ENCODE measurements around the gene EPHB2. TPM values are rescaled to one million over a fixed set of nuclear protein-coding genes. Genes with fewer than 3 reads are reported as not detected.
"Not testable (repeated sequence)": the region's sequence is repeated elsewhere in the genome, so short reads cannot be mapped to it uniquely, and the experiment has no call there.

The EPHB2 gene
- polyA plus RNA-seq, 4 donors, result 1.1 to 52.5 (median 15.8) TPM

GRCh38 chr1:22925111-22925510, 214.5 kb downstream of the EPHB2 start:
- H3K27me3 ChIP-seq (ENCODE audit: control insufficient read depth in 3 of 3, insufficient read depth in 3 of 3, low read length in 3 of 3), result peaks cover 0 to 12% (median 0%) of the 10 kb centered on the region in 3 donors
- no peak for DNase-seq
- H3K9me3 ChIP-seq (ENCODE audit: control insufficient read depth in 2 of 2, insufficient read depth in 1 of 2, low read depth in 1 of 2, low read length in 1 of 2), result no peaks in the 10 kb centered on the region
- WGBS, 3 donors, result 52 to 68% (median 67%) methylated on average over 9 of the region's 9 CpGs
- H3K4me1 ChIP-seq (ENCODE audit: control insufficient read depth in 3 of 3, insufficient read depth in 2 of 3, low read depth in 1 of 3, low read length in 2 of 3), result no peaks in the 10 kb centered on the region
- no peak for FAIRE-seq
- H3K4me3 ChIP-seq (ENCODE audit: low read depth in 1 of 3, low read length in 3 of 3), result no peak overlapping the region
- no peaks in the 10 kb centered on the region for H3K36me3 ChIP-seq (ENCODE audit: control insufficient read depth in 3 of 3, insufficient read depth in 2 of 3, low read depth in 1 of 3, low read length in 3 of 3)
- H3K27ac ChIP-seq (ENCODE audit: low read depth in 1 of 3, low read length in 2 of 3), result no peak overlapping the region

- Histone ChIP-seq H3K36me3 (ENCODE audit: control insufficient read depth in 3 of 3, insufficient read depth in 2 of 3, low read depth in 1 of 3, low read length in 3 of 3) (no peaks in the 10 kb centered on the region), H3K9me3 (ENCODE audit: control insufficient read depth in 2 of 2, insufficient read depth in 1 of 2, low read depth in 1 of 2, low read length in 1 of 2) (peaks cover 0 to 9% of the 10 kb centered on the region in 2 donors), H3K27ac (ENCODE audit: low read depth in 1 of 3, low read length in 2 of 3) (no peak overlapping the region), H3K4me1 (ENCODE audit: control insufficient read depth in 3 of 3, insufficient read depth in 2 of 3, low read depth in 1 of 3, low read length in 2 of 3) (no peaks in the 10 kb centered on the region), H3K27me3 (ENCODE audit: control insufficient read depth in 3 of 3, insufficient read depth in 3 of 3, low read length in 3 of 3) (peaks cover 0 to 10% (median 0%) of the 10 kb centered on the region in 3 donors), H3K4me3 (ENCODE audit: low read depth in 1 of 3, low read length in 3 of 3) (no peak overlapping the region)
- DNase-seq, result peak; percentile 42 to 55
- 29 to 37% (median 29%) methylated on average over 11 of the region's 11 CpGs for WGBS, 3 donors
- no peak for FAIRE-seq
Observed at GRCh38 chr1:22930240-22930912, 219.7 kb downstream of the EPHB2 start.

GRCh38 chr1:22932803-22933470, 222.3 kb downstream of the EPHB2 start:
- FAIRE-seq, result no peak
- Histone ChIP-seq H3K4me3 (ENCODE audit: low read depth in 1 of 3, low read length in 3 of 3) (no peak overlapping the region), H3K27me3 (ENCODE audit: control insufficient read depth in 3 of 3, insufficient read depth in 3 of 3, low read length in 3 of 3) (peaks cover 0 to 3% (median 2%) of the 10 kb centered on the region in 3 donors), H3K9me3 (ENCODE audit: control insufficient read depth in 2 of 2, insufficient read depth in 1 of 2, low read depth in 1 of 2, low read length in 1 of 2) (peaks cover 0 to 16% of the 10 kb centered on the region in 2 donors), H3K27ac (ENCODE audit: low read depth in 1 of 3, low read length in 2 of 3) (no peak overlapping the region), H3K4me1 (ENCODE audit: control insufficient read depth in 3 of 3, insufficient read depth in 2 of 3, low read depth in 1 of 3, low read length in 2 of 3) (no peaks in the 10 kb centered on the region), H3K36me3 (ENCODE audit: control insufficient read depth in 3 of 3, insufficient read depth in 2 of 3, low read depth in 1 of 3, low read length in 3 of 3) (no peaks in the 10 kb centered on the region)
- WGBS, 3 donors, result 44 to 68% (median 50%) methylated on average over 4 of the region's 4 CpGs
- no peak for DNase-seq

- Histone ChIP-seq H3K4me3 (ENCODE audit: low read depth in 1 of 3, low read length in 3 of 3) (no peak overlapping the region), H3K36me3 (ENCODE audit: control insufficient read depth in 3 of 3, insufficient read depth in 2 of 3, low read depth in 1 of 3, low read length in 3 of 3) (no peaks in the 10 kb centered on the region), H3K4me1 (ENCODE audit: control insufficient read depth in 3 of 3, insufficient read depth in 2 of 3, low read depth in 1 of 3, low read length in 2 of 3) (no peaks in the 10 kb centered on the region), H3K9me3 (ENCODE audit: control insufficient read depth in 2 of 2, insufficient read depth in 1 of 2, low read depth in 1 of 2, low read length in 1 of 2) (peaks cover 0 to 16% of the 10 kb centered on the region in 2 donors), H3K27me3 (ENCODE audit: control insufficient read depth in 3 of 3, insufficient read depth in 3 of 3, low read length in 3 of 3) (peaks cover 0 to 2% (median 0%) of the 10 kb centered on the region in 3 donors), H3K27ac (ENCODE audit: low read depth in 1 of 3, low read length in 2 of 3) (no peak overlapping the region)
- DNase-seq, result no peak
- 94 to 95% (median 95%) methylated on average over 3 of the region's 3 CpGs for WGBS, 3 donors
- no peak for FAIRE-seq
Observed at GRCh38 chr1:22935433-22935832, 224.8 kb downstream of the EPHB2 start.

GRCh38 chr1:22936681-22937080, 226.0 kb downstream of the EPHB2 start:
- no peaks in the 10 kb centered on the region for H3K4me1 ChIP-seq (ENCODE audit: control insufficient read depth in 3 of 3, insufficient read depth in 2 of 3, low read depth in 1 of 3, low read length in 2 of 3)
- peaks cover 0 to 21% of the 10 kb centered on the region in 2 donors for H3K9me3 ChIP-seq (ENCODE audit: control insufficient read depth in 2 of 2, insufficient read depth in 1 of 2, low read depth in 1 of 2, low read length in 1 of 2)
- no peaks in the 10 kb centered on the region for H3K36me3 ChIP-seq (ENCODE audit: control insufficient read depth in 3 of 3, insufficient read depth in 2 of 3, low read depth in 1 of 3, low read length in 3 of 3)
- FAIRE-seq (no peak), DNase-seq (no peak)
- 22 to 77% (median 28%) methylated on average over 2 of the region's 2 CpGs for WGBS, 3 donors
- H3K4me3 ChIP-seq (ENCODE audit: low read depth in 1 of 3, low read length in 3 of 3), result no peak overlapping the region
- H3K27ac ChIP-seq (ENCODE audit: low read depth in 1 of 3, low read length in 2 of 3), result no peak overlapping the region
- H3K27me3 ChIP-seq (ENCODE audit: control insufficient read depth in 3 of 3, insufficient read depth in 3 of 3, low read length in 3 of 3), result peaks cover 0 to 4% (median 2%) of the 10 kb centered on the region in 3 donors

- 62 to 73% (median 63%) methylated on average over 2 of the region's 2 CpGs for WGBS, 3 donors
- Histone ChIP-seq H3K4me3 (ENCODE audit: low read depth in 1 of 3, low read length in 3 of 3) (no peak overlapping the region), H3K9me3 (ENCODE audit: control insufficient read depth in 2 of 2, insufficient read depth in 1 of 2, low read depth in 1 of 2, low read length in 1 of 2) (peaks cover 0 to 6% of the 10 kb centered on the region in 2 donors), H3K27me3 (ENCODE audit: control insufficient read depth in 3 of 3, insufficient read depth in 3 of 3, low read length in 3 of 3) (peaks cover 0 to 8% (median 6%) of the 10 kb centered on the region in 3 donors), H3K27ac (ENCODE audit: low read depth in 1 of 3, low read length in 2 of 3) (no peak overlapping the region), H3K36me3 (ENCODE audit: control insufficient read depth in 3 of 3, insufficient read depth in 2 of 3, low read depth in 1 of 3, low read length in 3 of 3) (no peaks in the 10 kb centered on the region), H3K4me1 (ENCODE audit: control insufficient read depth in 3 of 3, insufficient read depth in 2 of 3, low read depth in 1 of 3, low read length in 2 of 3) (no peaks in the 10 kb centered on the region)
- no peak for FAIRE-seq
- DNase-seq, result no peak
Observed at GRCh38 chr1:22941257-22941656, 230.6 kb downstream of the EPHB2 start.

GRCh38 chr1:22944346-22945055, 233.9 kb downstream of the EPHB2 start:
- H3K36me3 ChIP-seq (ENCODE audit: control insufficient read depth in 3 of 3, insufficient read depth in 2 of 3, low read depth in 1 of 3, low read length in 3 of 3), result no peaks in the 10 kb centered on the region
- peaks cover 0 to 6% of the 10 kb centered on the region in 2 donors for H3K9me3 ChIP-seq (ENCODE audit: control insufficient read depth in 2 of 2, insufficient read depth in 1 of 2, low read depth in 1 of 2, low read length in 1 of 2)
- no peak overlapping the region for H3K4me3 ChIP-seq (ENCODE audit: low read depth in 1 of 3, low read length in 3 of 3)
- H3K4me1 ChIP-seq (ENCODE audit: control insufficient read depth in 3 of 3, insufficient read depth in 2 of 3, low read depth in 1 of 3, low read length in 2 of 3), result no peaks in the 10 kb centered on the region
- FAIRE-seq (no peak), DNase-seq (no peak)
- no peak overlapping the region for H3K27ac ChIP-seq (ENCODE audit: low read depth in 1 of 3, low read length in 2 of 3)
- peaks cover 0 to 6% (median 6%) of the 10 kb centered on the region in 3 donors for H3K27me3 ChIP-seq (ENCODE audit: control insufficient read depth in 3 of 3, insufficient read depth in 3 of 3, low read length in 3 of 3)
- 84 to 87% (median 87%) methylated on average over 4 of the region's 4 CpGs for WGBS, 3 donors

GRCh38 chr1:22945171-22945570, 234.5 kb downstream of the EPHB2 start:
- FAIRE-seq; H3K27ac ChIP-seq (ENCODE audit: low read depth in 1 of 3, low read length in 2 of 3); H3K4me3 ChIP-seq (ENCODE audit: low read depth in 1 of 3, low read length in 3 of 3); H3K27me3 ChIP-seq (ENCODE audit: control insufficient read depth in 3 of 3, insufficient read depth in 3 of 3, low read length in 3 of 3); DNase-seq; H3K9me3 ChIP-seq (ENCODE audit: control insufficient read depth in 2 of 2, insufficient read depth in 1 of 2, low read depth in 1 of 2, low read length in 1 of 2); H3K4me1 ChIP-seq (ENCODE audit: control insufficient read depth in 3 of 3, insufficient read depth in 2 of 3, low read depth in 1 of 3, low read length in 2 of 3); H3K36me3 ChIP-seq (ENCODE audit: control insufficient read depth in 3 of 3, insufficient read depth in 2 of 3, low read depth in 1 of 3, low read length in 3 of 3): not testable (repeated sequence)
- 78 to 94% (median 85%) methylated on average over 5 of the region's 5 CpGs for WGBS, 3 donors
